NCI-H510A (cell line): ENCODE results near the gene FALEC.
A peak's percentile ranks its signal among the peaks of the same experiment; 100 is the strongest.
"Not testable (repeated sequence)": the region's sequence is repeated elsewhere in the genome, so short reads cannot be mapped to it uniquely, and the experiment has no call there.

Experiments
- DNase-seq: peaks from one replicate; lab custom pipeline; 2025; lab: John Stamatoyannopoulos, UW

Gene FALEC

GRCh38 chr1:150574260-150575071, 58.9 kb downstream of the FALEC start:
- no peak for DNase-seq

- DNase-seq: no peak
Observed at GRCh38 chr1:150575072-150575489, 59.5 kb downstream of the FALEC start.

GRCh38 chr1:150575518-150576366, 60.2 kb downstream of the FALEC start:
- DNase-seq: no peak

- DNase-seq: no peak
Observed at GRCh38 chr1:150576367-150576711, 60.8 kb downstream of the FALEC start.

- DNase-seq: no peak
Observed at GRCh38 chr1:150576794-150577556, 61.4 kb downstream of the FALEC start.

- no peak for DNase-seq
Observed at GRCh38 chr1:150577557-150578271, 62.2 kb downstream of the FALEC start.

- DNase-seq: no peak
Observed at GRCh38 chr1:150578272-150579109, 62.9 kb downstream of the FALEC start.

- peak; percentile 92 for DNase-seq
Observed at GRCh38 chr1:150579110-150579944, 63.8 kb downstream of the FALEC start, which contains the start of gene MCL1. Gene MCL1 (minus strand): TSS chr1:150579610. CDS start chr1:150579530, 80 bp downstream.

GRCh38 chr1:150579945-150580642, 64.5 kb downstream of the FALEC start:
- DNase-seq: no peak

- DNase-seq: not testable (repeated sequence)
Observed at GRCh38 chr1:150580966-150581365, 65.4 kb downstream of the FALEC start.

- not testable (repeated sequence) for DNase-seq
Observed at GRCh38 chr1:150581437-150581836, 65.9 kb downstream of the FALEC start.

GRCh38 chr1:150581962-150582361, 66.4 kb downstream of the FALEC start:
- DNase-seq: not testable (repeated sequence)

- DNase-seq: no peak
Observed at GRCh38 chr1:150582371-150582770, 66.8 kb downstream of the FALEC start.
